ENCODE data around the gene FARP1. TPM values are rescaled to one million over a fixed set of nuclear protein-coding genes. Genes with fewer than 3 reads are reported as not detected.

The FARP1 gene
- total and polyA plus RNA-seq, 2 of the 13 experiments (the other 11 are each of a cell fraction or from before 2014, with no cell fraction given), result 70.6 to 126 TPM

DNA sequence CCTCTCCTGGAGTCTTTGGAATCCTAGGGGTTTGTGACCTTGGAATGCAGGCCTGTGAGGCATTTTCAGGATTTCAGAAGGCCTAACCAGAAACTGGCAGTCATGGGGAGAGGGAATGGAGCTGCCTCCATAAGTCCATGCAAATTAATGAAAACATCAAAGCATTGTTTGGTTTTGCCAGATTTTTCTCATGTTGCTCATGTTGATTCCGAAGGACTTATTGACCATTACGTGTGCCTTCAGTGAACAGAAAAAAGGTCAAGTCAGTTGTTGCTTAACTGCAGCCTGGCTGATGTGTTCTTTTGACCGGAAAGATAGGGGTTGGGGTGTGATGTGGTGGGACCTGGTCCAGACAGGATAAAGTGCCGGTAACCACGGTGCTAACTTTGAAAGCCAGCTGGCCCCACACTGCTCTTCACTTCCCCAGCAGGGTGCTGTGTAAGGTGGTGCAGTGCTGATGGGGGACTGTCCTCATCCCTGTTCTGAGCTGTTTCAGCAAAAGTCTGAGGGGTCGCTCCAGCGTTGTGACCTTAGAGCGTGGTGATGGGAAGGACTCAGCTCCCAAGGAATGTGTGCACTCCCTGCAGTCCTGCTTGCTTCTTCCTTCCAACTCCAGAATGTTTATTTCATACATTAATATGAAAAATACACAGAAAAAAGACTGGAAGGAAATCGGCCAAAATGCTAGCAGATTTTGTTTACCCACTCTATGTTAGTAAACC is 30.7 kb downstream of the FARP1 start (continued):
- TF ChIP-seq ZNF891 (CRISPR knock-in tag; IDR thresholded peaks at IDR 0.05) (no peak), GZF1 (CRISPR knock-in tag; IDR thresholded peaks at IDR 0.05) (no peak), PHF20 (CRISPR knock-in tag; IDR thresholded peaks at IDR 0.05) (no peak), ZFP90 (CRISPR knock-in tag; IDR thresholded peaks at IDR 0.05; ENCODE audit: borderline replicate concordance) (no peak), ZNF569 (CRISPR knock-in tag; IDR thresholded peaks at IDR 0.05; ENCODE audit: borderline replicate concordance) (no peak), SP4 (CRISPR knock-in tag; IDR thresholded peaks at IDR 0.05) (no peak), ATAD3A (CRISPR knock-in tag; IDR thresholded peaks at IDR 0.05) (no peak), ZNF17 (CRISPR knock-in tag; IDR thresholded peaks at IDR 0.05) (no peak), ZBTB3 (CRISPR knock-in tag; IDR thresholded peaks at IDR 0.05; ENCODE audit: borderline replicate concordance, low read depth) (no peak), ZNF790 (CRISPR knock-in tag; IDR thresholded peaks at IDR 0.05; ENCODE audit: borderline replicate concordance) (no peak), ZNF468 (CRISPR knock-in tag; IDR thresholded peaks at IDR 0.05) (no peak), SATB2 (CRISPR knock-in tag; IDR thresholded peaks at IDR 0.05) (no peak), ATF6 (CRISPR knock-in tag; conservative IDR thresholded peaks at IDR 0.05) (no peak), NR2F2 (IDR thresholded peaks at IDR 0.05; ENCODE audit: borderline replicate concordance, low read depth) (peak; percentile 31; the same call in 1 of the 2 replicates), ZNF160 (CRISPR knock-in tag; IDR thresholded peaks at IDR 0.05) (no peak), ATF7 (IDR thresholded peaks at IDR 0.05) (peak; percentile 72), ATF7 (CRISPR knock-in tag; IDR thresholded peaks at IDR 0.05) (0 out of 2 replicates have a peak, but pooled peaks have one; percentile 46), MYNN (CRISPR knock-in tag; IDR thresholded peaks at IDR 0.05; ENCODE audit: low read depth) (no peak), SSRP1 (CRISPR knock-in tag; IDR thresholded peaks at IDR 0.05) (peak; percentile 64; the same call in 1 of the 2 replicates), ZNF143 (CRISPR knock-in tag; IDR thresholded peaks at IDR 0.05) (no peak), SUZ12 (IDR thresholded peaks at IDR 0.05; ENCODE audit: low read depth, low read length) (no peak)
- TF ChIP-seq, protein P1, sequence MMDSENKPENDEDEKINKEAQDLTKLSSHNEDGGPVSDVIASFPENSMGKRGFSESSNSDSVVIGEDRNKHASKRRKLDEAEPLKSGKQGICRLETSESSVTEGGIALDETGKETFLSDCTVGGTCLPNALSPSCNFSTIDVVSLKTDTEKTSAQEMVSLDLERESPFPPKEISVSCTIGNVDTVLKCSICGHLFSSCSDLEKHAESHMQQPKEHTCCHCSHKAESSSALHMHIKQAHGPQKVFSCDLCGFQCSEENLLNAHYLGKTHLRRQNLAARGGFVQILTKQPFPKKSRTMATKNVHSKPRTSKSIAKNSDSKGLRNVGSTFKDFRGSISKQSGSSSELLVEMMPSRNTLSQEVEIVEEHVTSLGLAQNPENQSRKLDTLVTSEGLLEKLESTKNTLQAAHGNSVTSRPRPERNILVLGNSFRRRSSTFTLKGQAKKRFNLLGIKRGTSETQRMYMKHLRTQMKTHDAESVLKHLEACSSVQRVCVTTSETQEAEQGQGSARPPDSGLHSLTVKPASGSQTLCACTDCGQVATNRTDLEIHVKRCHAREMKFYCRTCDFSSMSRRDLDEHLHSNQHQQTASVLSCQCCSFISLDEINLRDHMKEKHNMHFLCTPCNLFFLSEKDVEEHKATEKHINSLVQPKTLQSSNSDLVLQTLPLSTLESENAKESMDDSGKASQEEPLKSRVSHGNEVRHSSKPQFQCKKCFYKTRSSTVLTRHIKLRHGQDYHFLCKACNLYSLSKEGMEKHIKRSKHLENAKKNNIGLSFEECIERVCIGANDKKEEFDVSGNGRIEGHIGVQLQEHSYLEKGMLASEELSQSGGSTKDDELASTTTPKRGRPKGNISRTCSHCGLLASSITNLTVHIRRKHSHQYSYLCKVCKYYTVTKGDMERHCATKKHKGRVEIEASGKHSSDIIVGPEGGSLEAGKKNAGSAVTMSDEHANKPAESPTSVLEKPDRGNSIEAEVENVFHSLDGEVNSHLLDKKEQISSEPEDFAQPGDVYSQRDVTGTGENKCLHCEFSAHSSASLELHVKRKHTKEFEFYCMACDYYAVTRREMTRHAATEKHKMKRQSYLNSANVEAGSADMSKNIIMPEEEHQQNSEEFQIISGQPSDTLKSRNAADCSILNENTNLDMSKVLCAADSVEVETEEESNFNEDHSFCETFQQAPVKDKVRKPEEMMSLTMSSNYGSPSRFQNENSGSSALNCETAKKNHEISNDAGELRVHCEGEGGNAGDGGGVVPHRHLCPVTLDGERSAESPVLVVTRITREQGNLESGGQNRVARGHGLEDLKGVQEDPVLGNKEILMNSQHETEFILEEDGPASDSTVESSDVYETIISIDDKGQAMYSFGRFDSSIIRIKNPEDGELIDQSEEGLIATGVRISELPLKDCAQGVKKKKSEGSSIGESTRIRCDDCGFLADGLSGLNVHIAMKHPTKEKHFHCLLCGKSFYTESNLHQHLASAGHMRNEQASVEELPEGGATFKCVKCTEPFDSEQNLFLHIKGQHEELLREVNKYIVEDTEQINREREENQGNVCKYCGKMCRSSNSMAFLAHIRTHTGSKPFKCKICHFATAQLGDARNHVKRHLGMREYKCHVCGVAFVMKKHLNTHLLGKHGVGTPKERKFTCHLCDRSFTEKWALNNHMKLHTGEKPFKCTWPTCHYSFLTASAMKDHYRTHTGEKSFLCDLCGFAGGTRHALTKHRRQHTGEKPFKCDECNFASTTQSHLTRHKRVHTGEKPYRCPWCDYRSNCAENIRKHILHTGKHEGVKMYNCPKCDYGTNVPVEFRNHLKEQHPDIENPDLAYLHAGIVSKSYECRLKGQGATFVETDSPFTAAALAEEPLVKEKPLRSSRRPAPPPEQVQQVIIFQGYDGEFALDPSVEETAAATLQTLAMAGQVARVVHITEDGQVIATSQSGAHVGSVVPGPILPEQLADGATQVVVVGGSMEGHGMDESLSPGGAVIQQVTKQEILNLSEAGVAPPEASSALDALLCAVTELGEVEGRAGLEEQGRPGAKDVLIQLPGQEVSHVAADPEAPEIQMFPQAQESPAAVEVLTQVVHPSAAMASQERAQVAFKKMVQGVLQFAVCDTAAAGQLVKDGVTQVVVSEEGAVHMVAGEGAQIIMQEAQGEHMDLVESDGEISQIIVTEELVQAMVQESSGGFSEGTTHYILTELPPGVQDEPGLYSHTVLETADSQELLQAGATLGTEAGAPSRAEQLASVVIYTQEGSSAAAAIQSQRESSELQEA (CRISPR knock-in tag; IDR thresholded peaks at IDR 0.05; ENCODE audit: not compliant biosample characterization), result no peak

All from HepG2 (cell line).